ENCODE results near the gene RFWD3.
A peak's percentile ranks its signal among the peaks of the same experiment; 100 is the strongest.

RFWD3 gene

DNA sequence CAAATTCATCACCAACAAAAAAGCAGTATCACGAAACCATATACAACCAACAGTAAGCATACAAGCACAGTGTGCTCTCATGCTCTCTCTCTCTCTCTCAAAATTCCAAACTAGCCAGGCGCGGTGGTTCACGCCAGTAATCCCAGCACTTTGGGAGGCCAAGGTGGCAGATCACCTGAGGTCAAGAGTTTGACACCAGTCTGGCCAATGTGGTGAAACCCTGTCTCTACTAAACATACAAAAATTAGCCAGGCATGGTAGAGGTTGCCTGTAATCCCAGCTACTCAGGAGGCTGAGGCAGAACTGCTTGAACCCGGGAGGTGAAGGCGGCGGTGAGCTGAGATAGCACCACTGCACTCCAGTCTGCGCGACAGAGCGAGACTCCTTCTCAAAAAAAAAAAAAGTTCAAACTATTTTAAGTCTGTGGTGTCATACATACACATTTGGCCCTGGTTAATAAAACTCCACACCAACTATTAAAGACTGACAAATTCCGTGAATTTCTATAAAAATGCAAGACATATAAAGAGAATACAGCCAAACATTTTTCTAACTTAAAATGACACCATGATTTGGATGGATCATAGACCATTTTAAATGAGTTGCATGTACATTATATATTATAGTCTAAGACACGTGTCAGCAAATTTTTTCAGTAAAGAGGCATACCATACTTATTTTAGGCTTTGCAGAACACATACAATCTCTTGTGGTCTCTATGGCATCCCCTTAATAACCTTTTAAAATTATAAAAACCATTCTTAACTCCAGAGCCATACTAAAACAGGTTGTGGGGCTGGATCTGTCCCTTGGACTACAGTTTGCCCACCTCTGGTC, 90.7 kb downstream of the RFWD3 start:
- DNase-seq = no peak

DNA sequence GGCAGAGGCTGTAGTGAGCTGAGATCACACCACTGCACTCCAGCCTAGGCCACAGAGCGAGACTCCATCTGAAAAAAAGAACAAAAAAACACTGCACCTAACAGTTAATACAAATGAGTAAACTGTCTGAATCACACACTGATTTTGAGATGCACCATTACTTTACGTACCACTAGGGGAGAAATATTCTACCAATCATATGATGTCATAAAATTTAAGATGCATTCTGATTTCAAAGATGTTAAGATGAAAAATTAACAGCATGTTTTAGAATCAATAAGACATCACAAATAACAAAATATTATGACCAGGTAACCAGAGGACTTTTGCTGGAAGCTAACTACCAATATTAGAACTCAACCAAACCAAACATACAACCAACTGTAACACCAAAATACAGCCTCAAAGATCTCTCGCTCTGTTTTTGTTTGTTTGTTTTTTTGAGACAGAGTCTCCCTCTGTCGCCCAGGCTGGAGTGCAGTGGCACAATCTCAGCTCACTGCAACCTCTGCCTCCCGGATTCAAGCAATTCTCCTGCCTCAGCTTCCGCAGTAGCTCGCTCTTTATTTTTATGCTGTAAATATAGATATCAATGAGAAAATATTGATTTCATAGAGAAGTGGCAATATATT, 91.4 kb downstream of the RFWD3 start:
- DNase-seq = no peak

DNA sequence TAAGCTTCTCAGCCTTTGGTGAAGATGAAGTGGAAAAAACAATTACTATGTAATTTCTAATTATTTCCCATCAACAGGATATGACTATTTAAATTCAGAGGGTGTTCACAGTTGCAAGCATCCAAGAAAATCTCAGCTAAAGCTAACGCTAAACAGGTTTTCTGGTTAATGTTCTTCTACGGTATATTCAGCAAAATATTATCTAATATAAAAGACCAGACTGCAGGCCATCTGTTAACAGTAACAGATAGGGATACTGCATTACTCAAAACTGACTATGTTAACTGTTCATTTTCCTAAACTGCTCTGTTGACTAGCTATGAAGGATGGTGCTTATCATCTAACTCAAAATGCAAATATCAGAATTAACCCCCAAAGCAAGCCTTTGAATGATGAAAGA, 92.5 kb downstream of the RFWD3 start:
- DNase-seq = peak; percentile 23

DNA sequence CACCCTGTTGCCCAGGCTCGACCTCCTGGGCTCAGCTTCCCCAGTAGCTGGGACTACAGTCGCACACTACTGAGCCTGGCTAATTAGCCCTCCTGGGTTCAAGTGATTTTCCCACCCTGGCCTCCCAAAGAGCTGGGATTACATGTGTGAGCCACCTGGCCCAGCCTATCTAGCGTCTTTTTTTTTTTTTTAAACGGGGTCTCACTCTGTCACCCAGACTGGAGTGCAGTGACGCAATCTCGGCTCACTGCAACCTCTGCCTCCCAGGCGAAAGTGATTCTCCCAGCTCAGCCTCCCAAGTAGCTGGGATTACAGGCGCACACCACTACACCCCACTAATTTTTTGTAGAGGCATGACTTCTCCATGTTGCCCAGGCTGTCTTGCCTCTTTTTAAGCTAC, 93.1 kb downstream of the RFWD3 start:
- DNase-seq = no peak
